K562 (cell line): ENCODE measurements around the gene CLUH. TPM values are rescaled to one million over a fixed set of nuclear protein-coding genes. Genes with fewer than 3 reads are reported as not detected.

ENCODE experiments used
- CHD2 ChIP-seq: IDR thresholded peaks from 2 replicates; pipeline ENCODE4 v1.6.1; 2011; ENCODE audit warnings: low read depth, low read length
- KLF1 ChIP-seq: fragments of 450-650 bp; IDR thresholded peaks from 2 replicates; pipeline ENCODE4 v1.6.1; 2016; ENCODE audit warnings: missing genetic modification characterization, missing compliant biosample characterization
- NFIC ChIP-seq: fragments of 450-650 bp; IDR thresholded peaks from 2 replicates; pipeline ENCODE4 v1.6.1; 2017; ENCODE audit warnings: mild to moderate bottlenecking, inconsistent platforms
- NFXL1 ChIP-seq: fragments of 450-650 bp; formaldehyde crosslinking; IDR thresholded peaks from 2 replicates; pipeline ENCODE4 v1.4.0; 2021; ENCODE audit warnings: mild to moderate bottlenecking
- NR2C1 ChIP-seq, 2 experiments: fragments of 450-650 bp; IDR thresholded peaks; 2 replicates each; pipeline ENCODE4 v1.6.1; 2017; ENCODE audit warnings: mild to moderate bottlenecking in 2 of 2, antibody characterized with exemption in 1 of 2, inconsistent platforms in 1 of 2, missing compliant biosample characterization in 1 of 2, missing genetic modification characterization in 1 of 2
- PRMT5 ChIP-seq: sonication (generic); formaldehyde crosslinking; IDR thresholded peaks from 2 replicates; pipeline ENCODE4 v1.5.0; 2020; ENCODE audit warnings: missing genetic modification reagents
- PURB ChIP-seq: sonication (generic); formaldehyde crosslinking; IDR thresholded peaks from 2 replicates; pipeline ENCODE4 v1.9.0; 2021; ENCODE audit warnings: low read depth, mild to moderate bottlenecking, missing genetic modification reagents
- RBBP5 ChIP-seq: fragments of 200-600 bp; sonication (generic); IDR thresholded peaks from 2 replicates; pipeline ENCODE4 v1.6.1; 2012; ENCODE audit warnings: borderline replicate concordance, mild to moderate bottlenecking, low read length, control low read depth, inconsistent platforms; ENCODE audit not compliant: insufficient read depth, poor library complexity, severe bottlenecking
- SIN3B ChIP-seq: fragments of 450-650 bp; IDR thresholded peaks from 2 replicates; pipeline ENCODE4 v1.6.1; 2017; ENCODE audit warnings: low read depth, mild to moderate bottlenecking, moderate library complexity
- SIRT6 ChIP-seq: IDR thresholded peaks from one replicate; pipeline ENCODE4 v1.6.1; 2012; ENCODE audit warnings: low read depth, mild to moderate bottlenecking, control low read depth, inconsistent platforms, low read length, moderate library complexity
- ZKSCAN8 ChIP-seq: fragments of 200-800 bp; sonication (Bioruptor generic); IDR thresholded peaks from 2 replicates; pipeline ENCODE4 v1.6.1; 2016; ENCODE audit warnings: missing genetic modification characterization, missing compliant biosample characterization
- ZNF12 ChIP-seq: sonication (generic); formaldehyde crosslinking; IDR thresholded peaks from 2 replicates; pipeline ENCODE4 v1.4.0; 2020; ENCODE audit warnings: mild to moderate bottlenecking, missing genetic modification reagents
- polyA plus RNA-seq, 8 experiments: library from polyadenylated mRNA; depleted of rRNA in 4 of 8; stranded (reverse) in 5 of 8; unstranded in 3 of 8; fragments of >200 nt; fragmentation: Nextera tagmentation in 2 of 8; fragmentation: Illumina TruSeq in 1 of 8; extraction: Ambion mirVana in 2 of 8; extraction: Trizol in 1 of 8; gene quantifications; 2 replicates each; pipeline versions ENCODE4 v1.2.1 to v1.2.3, GENCODE V29; 2011 to 2014; ENCODE audit warnings: inconsistent platforms in 1 of 8, missing spikeins in 1 of 8
- total RNA-seq, 7 experiments: library from RNA; depleted of rRNA in 6 of 7; stranded (reverse); fragments of >200 nt in 6 of 7; fragmentation: Illumina TruSeq in 2 of 7; extraction: Trizol in 2 of 7; gene quantifications; 2 replicates each; pipeline versions ENCODE4 v1.2.1 to v1.2.3, GENCODE V29; 2011 to 2021; ENCODE audit warnings: low replicate concordance in 1 of 7
- TF ChIP-seq, protein P1 (sequence below): fragments of 200-800 bp; sonication (Bioruptor generic); IDR thresholded peaks from 2 replicates; pipeline ENCODE4 v1.6.1; 2017; ENCODE audit warnings: missing genetic modification characterization, missing compliant biosample characterization
- TF ChIP-seq, protein P2 (sequence below): sonication (generic); formaldehyde crosslinking; IDR thresholded peaks from 2 replicates; pipeline ENCODE4 v1.8.0; 2022; ENCODE audit warnings: missing genetic modification reagents, mild to moderate bottlenecking, moderate library complexity, borderline replicate concordance
- TF ChIP-seq, protein P3 (sequence below): fragments of 450-650 bp; IDR thresholded peaks from 2 replicates; pipeline ENCODE4 v1.6.1; 2018; ENCODE audit not compliant: partially characterized antibody
- TF ChIP-seq, protein P4 (sequence below): sonication (generic); formaldehyde crosslinking; IDR thresholded peaks from 2 replicates; pipeline ENCODE4 v1.8.0; 2023; ENCODE audit warnings: mild to moderate bottlenecking, missing genetic modification reagents
- TF ChIP-seq, protein P5 (sequence below): sonication (generic); formaldehyde crosslinking; IDR thresholded peaks from 2 replicates; pipeline ENCODE4 v1.8.0; 2022; ENCODE audit warnings: mild to moderate bottlenecking, missing genetic modification reagents, borderline replicate concordance

CLUH gene
- total and polyA plus RNA-seq, 9 of the 15 experiments (the other 6 are each of a cell fraction or from before 2014, with no cell fraction given), result 0.21 to 140 (median 33.2) TPM

DNA sequence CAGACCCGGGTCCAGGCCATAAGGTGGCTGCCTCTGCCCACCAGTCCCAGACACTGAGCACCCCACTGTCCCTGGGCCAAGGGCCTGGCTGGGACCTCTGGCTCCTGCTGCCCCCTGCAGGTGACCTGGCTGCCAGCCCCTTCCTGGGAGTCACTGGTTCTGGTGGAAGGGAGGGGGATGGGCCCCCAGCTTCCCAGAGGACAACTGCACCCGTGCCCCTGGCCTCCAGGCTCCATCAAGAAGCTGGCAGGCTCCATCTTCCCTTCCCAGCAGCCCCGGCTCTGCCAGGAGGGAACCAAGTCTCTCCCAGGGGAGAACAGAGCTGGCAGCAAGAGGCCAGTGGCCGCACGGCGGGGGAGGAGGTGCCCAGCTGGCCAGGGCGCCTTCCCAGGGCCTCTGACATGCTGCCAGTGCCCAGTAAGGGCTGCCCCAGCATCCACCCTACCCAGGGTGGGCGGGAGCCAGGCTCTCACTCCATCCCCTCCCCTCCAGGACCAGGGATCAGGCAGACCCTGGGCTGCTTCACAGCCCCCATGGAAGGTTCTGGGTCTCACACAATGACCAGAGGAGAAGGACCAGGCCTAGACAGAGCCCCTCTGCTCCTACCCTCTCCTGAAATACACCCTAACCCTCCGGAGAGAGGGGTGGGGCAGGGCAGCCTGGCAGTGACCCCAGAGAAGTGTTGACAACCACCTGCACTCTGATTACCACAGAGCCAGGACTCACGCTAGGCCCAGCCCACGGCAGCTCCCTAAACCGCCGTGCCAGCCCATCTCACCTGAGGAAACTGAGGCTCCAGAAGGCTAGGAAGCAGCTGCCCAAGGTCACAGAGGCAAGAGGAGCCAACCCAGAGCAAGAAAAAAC is 3.6 kb downstream of the CLUH start (continued):
- TF ChIP-seq NFIC, result no peak
- no peak for TF ChIP-seq SIRT6
- TF ChIP-seq PURB (CRISPR knock-in tag), result no peak
- TF ChIP-seq SIN3B, result no peak
- no peak for TF ChIP-seq ZNF12 (CRISPR knock-in tag)
- TF ChIP-seq ZKSCAN8 (CRISPR knock-in tag), result no peak
- TF ChIP-seq PRMT5, result no peak
- no peak for TF ChIP-seq KLF1 (tag)
- TF ChIP-seq, protein P1, sequence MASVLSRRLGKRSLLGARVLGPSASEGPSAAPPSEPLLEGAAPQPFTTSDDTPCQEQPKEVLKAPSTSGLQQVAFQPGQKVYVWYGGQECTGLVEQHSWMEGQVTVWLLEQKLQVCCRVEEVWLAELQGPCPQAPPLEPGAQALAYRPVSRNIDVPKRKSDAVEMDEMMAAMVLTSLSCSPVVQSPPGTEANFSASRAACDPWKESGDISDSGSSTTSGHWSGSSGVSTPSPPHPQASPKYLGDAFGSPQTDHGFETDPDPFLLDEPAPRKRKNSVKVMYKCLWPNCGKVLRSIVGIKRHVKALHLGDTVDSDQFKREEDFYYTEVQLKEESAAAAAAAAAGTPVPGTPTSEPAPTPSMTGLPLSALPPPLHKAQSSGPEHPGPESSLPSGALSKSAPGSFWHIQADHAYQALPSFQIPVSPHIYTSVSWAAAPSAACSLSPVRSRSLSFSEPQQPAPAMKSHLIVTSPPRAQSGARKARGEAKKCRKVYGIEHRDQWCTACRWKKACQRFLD (CRISPR knock-in tag), result no peak
- TF ChIP-seq, protein P2, sequence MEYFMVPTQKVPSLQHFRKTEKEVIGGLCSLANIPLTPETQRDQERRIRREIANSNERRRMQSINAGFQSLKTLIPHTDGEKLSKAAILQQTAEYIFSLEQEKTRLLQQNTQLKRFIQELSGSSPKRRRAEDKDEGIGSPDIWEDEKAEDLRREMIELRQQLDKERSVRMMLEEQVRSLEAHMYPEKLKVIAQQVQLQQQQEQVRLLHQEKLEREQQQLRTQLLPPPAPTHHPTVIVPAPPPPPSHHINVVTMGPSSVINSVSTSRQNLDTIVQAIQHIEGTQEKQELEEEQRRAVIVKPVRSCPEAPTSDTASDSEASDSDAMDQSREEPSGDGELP (CRISPR knock-in tag), result peak; percentile 27; the same call in 1 of the 2 replicates
- no peak for TF ChIP-seq NFXL1
- TF ChIP-seq RBBP5, result no peak
- TF ChIP-seq, protein P3, sequence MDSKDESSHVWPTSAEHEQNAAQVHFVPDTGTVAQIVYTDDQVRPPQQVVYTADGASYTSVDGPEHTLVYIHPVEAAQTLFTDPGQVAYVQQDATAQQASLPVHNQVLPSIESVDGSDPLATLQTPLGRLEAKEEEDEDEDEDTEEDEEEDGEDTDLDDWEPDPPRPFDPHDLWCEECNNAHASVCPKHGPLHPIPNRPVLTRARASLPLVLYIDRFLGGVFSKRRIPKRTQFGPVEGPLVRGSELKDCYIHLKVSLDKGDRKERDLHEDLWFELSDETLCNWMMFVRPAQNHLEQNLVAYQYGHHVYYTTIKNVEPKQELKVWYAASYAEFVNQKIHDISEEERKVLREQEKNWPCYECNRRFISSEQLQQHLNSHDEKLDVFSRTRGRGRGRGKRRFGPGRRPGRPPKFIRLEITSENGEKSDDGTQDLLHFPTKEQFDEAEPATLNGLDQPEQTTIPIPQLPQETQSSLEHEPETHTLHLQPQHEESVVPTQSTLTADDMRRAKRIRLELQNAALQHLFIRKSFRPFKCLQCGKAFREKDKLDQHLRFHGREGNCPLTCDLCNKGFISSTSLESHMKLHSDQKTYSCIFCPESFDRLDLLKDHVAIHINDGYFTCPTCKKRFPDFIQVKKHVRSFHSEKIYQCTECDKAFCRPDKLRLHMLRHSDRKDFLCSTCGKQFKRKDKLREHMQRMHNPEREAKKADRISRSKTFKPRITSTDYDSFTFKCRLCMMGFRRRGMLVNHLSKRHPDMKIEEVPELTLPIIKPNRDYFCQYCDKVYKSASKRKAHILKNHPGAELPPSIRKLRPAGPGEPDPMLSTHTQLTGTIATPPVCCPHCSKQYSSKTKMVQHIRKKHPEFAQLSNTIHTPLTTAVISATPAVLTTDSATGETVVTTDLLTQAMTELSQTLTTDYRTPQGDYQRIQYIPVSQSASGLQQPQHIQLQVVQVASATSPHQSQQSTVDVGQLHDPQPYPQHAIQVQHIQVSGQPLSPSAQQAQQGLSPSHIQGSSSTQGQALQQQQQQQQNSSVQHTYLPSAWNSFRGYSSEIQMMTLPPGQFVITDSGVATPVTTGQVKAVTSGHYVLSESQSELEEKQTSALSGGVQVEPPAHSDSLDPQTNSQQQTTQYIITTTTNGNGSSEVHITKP, result peak; percentile 44
- no peak for TF ChIP-seq CHD2
- TF ChIP-seq, protein P4, sequence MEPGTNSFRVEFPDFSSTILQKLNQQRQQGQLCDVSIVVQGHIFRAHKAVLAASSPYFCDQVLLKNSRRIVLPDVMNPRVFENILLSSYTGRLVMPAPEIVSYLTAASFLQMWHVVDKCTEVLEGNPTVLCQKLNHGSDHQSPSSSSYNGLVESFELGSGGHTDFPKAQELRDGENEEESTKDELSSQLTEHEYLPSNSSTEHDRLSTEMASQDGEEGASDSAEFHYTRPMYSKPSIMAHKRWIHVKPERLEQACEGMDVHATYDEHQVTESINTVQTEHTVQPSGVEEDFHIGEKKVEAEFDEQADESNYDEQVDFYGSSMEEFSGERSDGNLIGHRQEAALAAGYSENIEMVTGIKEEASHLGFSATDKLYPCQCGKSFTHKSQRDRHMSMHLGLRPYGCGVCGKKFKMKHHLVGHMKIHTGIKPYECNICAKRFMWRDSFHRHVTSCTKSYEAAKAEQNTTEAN (CRISPR knock-in tag), result no peak
- TF ChIP-seq, protein P5, sequence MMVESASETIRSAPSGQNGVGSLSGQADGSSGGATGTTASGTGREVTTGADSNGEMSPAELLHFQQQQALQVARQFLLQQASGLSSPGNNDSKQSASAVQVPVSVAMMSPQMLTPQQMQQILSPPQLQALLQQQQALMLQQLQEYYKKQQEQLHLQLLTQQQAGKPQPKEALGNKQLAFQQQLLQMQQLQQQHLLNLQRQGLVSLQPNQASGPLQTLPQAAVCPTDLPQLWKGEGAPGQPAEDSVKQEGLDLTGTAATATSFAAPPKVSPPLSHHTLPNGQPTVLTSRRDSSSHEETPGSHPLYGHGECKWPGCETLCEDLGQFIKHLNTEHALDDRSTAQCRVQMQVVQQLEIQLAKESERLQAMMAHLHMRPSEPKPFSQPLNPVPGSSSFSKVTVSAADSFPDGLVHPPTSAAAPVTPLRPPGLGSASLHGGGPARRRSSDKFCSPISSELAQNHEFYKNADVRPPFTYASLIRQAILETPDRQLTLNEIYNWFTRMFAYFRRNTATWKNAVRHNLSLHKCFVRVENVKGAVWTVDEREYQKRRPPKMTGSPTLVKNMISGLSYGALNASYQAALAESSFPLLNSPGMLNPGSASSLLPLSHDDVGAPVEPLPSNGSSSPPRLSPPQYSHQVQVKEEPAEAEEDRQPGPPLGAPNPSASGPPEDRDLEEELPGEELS (CRISPR knock-in tag), result no peak
- TF ChIP-seq NR2C1 (IDR thresholded peaks at IDR 0.05), result peak; percentile 42; the same call in 1 of the 2 replicates
- peak; percentile 37; the same call in 1 of the 2 replicates for TF ChIP-seq NR2C1 (tag; IDR thresholded peaks at IDR 0.05)
